IPS-18c (cell line): ENCODE results near the gene IL1RAPL2.
"Not testable (repeated sequence)": the region's sequence is repeated elsewhere in the genome, so short reads cannot be mapped to it uniquely, and the experiment has no call there.

ENCODE experiments used
- H3K4me3 ChIP-seq: 2 replicates; pipeline ENCODE4 v1.7.0; 2013; ENCODE audit warnings: low read depth, mild to moderate bottlenecking, low read length, moderate library complexity; ENCODE audit not compliant: insufficient read depth
- H3K9me3 ChIP-seq: one replicate; pipeline ENCODE4 v1.6.1; 2013; ENCODE audit warnings: mild to moderate bottlenecking, low read length, moderate library complexity; ENCODE audit not compliant: control insufficient read depth, insufficient read depth

Gene IL1RAPL2

GRCh38 chrX:104921584-104922205 lies 355.7 kb downstream of the IL1RAPL2 start:
- no peak overlapping the region for H3K4me3 ChIP-seq

GRCh38 chrX:104922206-104922621 lies 356.2 kb downstream of the IL1RAPL2 start:
- H3K4me3 ChIP-seq = no peak overlapping the region
- no peaks in the 10 kb centered on the region for H3K9me3 ChIP-seq

More at GRCh38 chrX:104921584-104922205, 355.7 kb downstream of the IL1RAPL2 start:
- H3K9me3 ChIP-seq = no peaks in the 10 kb centered on the region

- no peaks in the 10 kb centered on the region for H3K9me3 ChIP-seq
- no peak overlapping the region for H3K4me3 ChIP-seq
These were observed 363.3 kb downstream of the IL1RAPL2 start for GRCh38 chrX:104929324-104929723.

- H3K4me3 ChIP-seq = no peak overlapping the region
These were observed 369.6 kb downstream of the IL1RAPL2 start for GRCh38 chrX:104935581-104935980.

GRCh38 chrX:104953251-104953650 lies 387.3 kb downstream of the IL1RAPL2 start:
- H3K4me3 ChIP-seq = no peak overlapping the region
- no peaks in the 10 kb centered on the region for H3K9me3 ChIP-seq

More at GRCh38 chrX:104935581-104935980, 369.6 kb downstream of the IL1RAPL2 start:
- H3K9me3 ChIP-seq = no peaks in the 10 kb centered on the region

GRCh38 chrX:104961926-104962325 lies 395.9 kb downstream of the IL1RAPL2 start:
- no peaks in the 10 kb centered on the region for H3K9me3 ChIP-seq
- H3K4me3 ChIP-seq = no peak overlapping the region

- H3K9me3 ChIP-seq = no peaks in the 10 kb centered on the region
- no peak overlapping the region for H3K4me3 ChIP-seq
These were observed 402.2 kb downstream of the IL1RAPL2 start for GRCh38 chrX:104968241-104968640.

- H3K9me3 ChIP-seq = no peaks in the 10 kb centered on the region
- H3K4me3 ChIP-seq = no peak overlapping the region; the same call in 1 of the 2 replicates
These were observed 406.7 kb downstream of the IL1RAPL2 start for GRCh38 chrX:104972737-104973136.

GRCh38 chrX:104987063-104987462 lies 421.1 kb downstream of the IL1RAPL2 start:
- no peaks in the 10 kb centered on the region for H3K9me3 ChIP-seq
- no peak overlapping the region for H3K4me3 ChIP-seq

- H3K4me3 ChIP-seq = no peak overlapping the region
- no peaks in the 10 kb centered on the region for H3K9me3 ChIP-seq
These were observed 422.0 kb downstream of the IL1RAPL2 start for GRCh38 chrX:104988038-104988437.

- Histone ChIP-seq H3K9me3 (no peaks in the 10 kb centered on the region), H3K4me3 (no peak overlapping the region)
These were observed 429.5 kb downstream of the IL1RAPL2 start for GRCh38 chrX:104995546-104995945.

GRCh38 chrX:105006103-105006502 lies 440.1 kb downstream of the IL1RAPL2 start:
- H3K9me3 ChIP-seq = no peaks in the 10 kb centered on the region

GRCh38 chrX:105006996-105007395 lies 441.0 kb downstream of the IL1RAPL2 start:
- H3K9me3 ChIP-seq = no peaks in the 10 kb centered on the region
- H3K4me3 ChIP-seq = no peak overlapping the region

More at GRCh38 chrX:105006103-105006502, 440.1 kb downstream of the IL1RAPL2 start:
- H3K4me3 ChIP-seq = no peak overlapping the region

GRCh38 chrX:105013719-105014118 lies 447.7 kb downstream of the IL1RAPL2 start:
- Histone ChIP-seq H3K9me3 (no peaks in the 10 kb centered on the region), H3K4me3 (no peak overlapping the region)

- no peak overlapping the region for H3K4me3 ChIP-seq
- H3K9me3 ChIP-seq = no peaks in the 10 kb centered on the region
These were observed 451.6 kb downstream of the IL1RAPL2 start for GRCh38 chrX:105017641-105018040.

- H3K4me3 ChIP-seq = no peak overlapping the region
- H3K9me3 ChIP-seq = no peaks in the 10 kb centered on the region
These were observed 452.9 kb downstream of the IL1RAPL2 start for GRCh38 chrX:105018865-105019264.

- not testable (repeated sequence) for H3K9me3 ChIP-seq, H3K4me3 ChIP-seq
These were observed 463.0 kb downstream of the IL1RAPL2 start for GRCh38 chrX:105028962-105029361.

GRCh38 chrX:105038672-105039328 lies 472.8 kb downstream of the IL1RAPL2 start:
- Histone ChIP-seq H3K4me3 (no peak overlapping the region), H3K9me3 (peaks cover 5% of the 10 kb centered on the region)
